ENCODE results near the gene LYPLAL1. TPM values are rescaled to one million over a fixed set of nuclear protein-coding genes. Genes with fewer than 3 reads are reported as not detected.

LYPLAL1 gene
- polyA plus RNA-seq, 1 donor (not counting 4 experiments of a cell fraction or from before 2014, with no cell fraction given), result 41.1 TPM

- Histone ChIP-seq H4K20me1 (ENCODE audit: control insufficient read depth, extremely low read depth, insufficient read depth, low read length) (no peaks in the 10 kb centered on the region), H3K36me3 (ENCODE audit: control insufficient read depth in 2 of 2, extremely low read depth in 1 of 2, insufficient read depth in 2 of 2, low read length in 2 of 2) (peaks cover 0 to 4% of the 10 kb centered on the region in 2 experiments), H3K9me3 (ENCODE audit: control insufficient read depth, low read depth, low read length) (no peaks in the 10 kb centered on the region), H2AFZ (ENCODE audit: control insufficient read depth, low read length) (no peak overlapping the region), H3K4me3 (ENCODE audit: control insufficient read depth in 2 of 3, extremely low read depth in 1 of 3, insufficient read depth in 2 of 3, low read depth in 1 of 3, low read length in 3 of 3) (no peak overlapping the region), H3K27me3 (ENCODE audit: control insufficient read depth, extremely low read depth, insufficient read depth, low read length) (no peaks in the 10 kb centered on the region), H3K9me1 (ENCODE audit: control insufficient read depth, extremely low read depth, insufficient read depth, low read length) (no peaks in the 10 kb centered on the region), H3K4me1 (ENCODE audit: control insufficient read depth, extremely low read depth, insufficient read depth, low read length) (no peaks in the 10 kb centered on the region), H3K9ac (ENCODE audit: control insufficient read depth, extremely low read depth, insufficient read depth, low read length) (no peak overlapping the region), H3K4me2 (ENCODE audit: control insufficient read depth, extremely low read depth, insufficient read depth, low read depth, low read length) (no peak overlapping the region), H3K27ac (ENCODE audit: control insufficient read depth, insufficient read depth, low read length) (no peak overlapping the region), H3K79me2 (ENCODE audit: control insufficient read depth, insufficient read depth, low read length) (peaks cover 14% of the 10 kb centered on the region)
- TF ChIP-seq EZH2 (IDR thresholded peaks at IDR 0.05; ENCODE audit: low read length) (no peak), CTCF (optimal IDR thresholded peaks at IDR 0.05 in 1 of 3, IDR thresholded peaks at IDR 0.05 in 1 of 3, conservative IDR thresholded peaks at IDR 0.05 in 1 of 3; ENCODE audit: extremely low read depth in 1 of 3, insufficient read depth in 2 of 3, low read length in 3 of 3) (no peak)
- FAIRE-seq, result no peak
- dilution Hi-C loops (cut with MboI; ENCODE audit: extremely low pct_ligation_motif_present, low sequenced_read_pairs), result no loop called here
- DNase-seq (ENCODE audit: low read depth, low spot score), result no peak
Measured at GRCh38 chr1:219188331-219188803, 14.7 kb downstream of the LYPLAL1 start.

- dilution Hi-C loops (cut with MboI; ENCODE audit: extremely low pct_ligation_motif_present, low sequenced_read_pairs), result no loop called here
- H3K4me3 ChIP-seq (ENCODE audit: control insufficient read depth in 2 of 3, extremely low read depth in 1 of 3, insufficient read depth in 2 of 3, low read depth in 1 of 3, low read length in 3 of 3), result no peak overlapping the region
Measured at GRCh38 chr1:219189021-219189824, 15.5 kb downstream of the LYPLAL1 start.

More at GRCh38 chr1:219189021-219189824, 15.5 kb downstream of the LYPLAL1 start:
- TF ChIP-seq EZH2 (IDR thresholded peaks at IDR 0.05; ENCODE audit: low read length) (no peak), CTCF (optimal IDR thresholded peaks at IDR 0.05 in 1 of 3, IDR thresholded peaks at IDR 0.05 in 1 of 3, conservative IDR thresholded peaks at IDR 0.05 in 1 of 3; ENCODE audit: extremely low read depth in 1 of 3, insufficient read depth in 2 of 3, low read length in 3 of 3) (no peak)
- Histone ChIP-seq H4K20me1 (ENCODE audit: control insufficient read depth, extremely low read depth, insufficient read depth, low read length) (no peaks in the 10 kb centered on the region), H3K4me1 (ENCODE audit: control insufficient read depth, extremely low read depth, insufficient read depth, low read length) (no peaks in the 10 kb centered on the region), H3K4me2 (ENCODE audit: control insufficient read depth, extremely low read depth, insufficient read depth, low read depth, low read length) (no peak overlapping the region), H3K9me1 (ENCODE audit: control insufficient read depth, extremely low read depth, insufficient read depth, low read length) (no peaks in the 10 kb centered on the region), H3K79me2 (ENCODE audit: control insufficient read depth, insufficient read depth, low read length) (peaks cover 13% of the 10 kb centered on the region), H3K9me3 (ENCODE audit: control insufficient read depth, low read depth, low read length) (no peaks in the 10 kb centered on the region), H2AFZ (ENCODE audit: control insufficient read depth, low read length) (no peak overlapping the region), H3K36me3 (ENCODE audit: control insufficient read depth in 2 of 2, extremely low read depth in 1 of 2, insufficient read depth in 2 of 2, low read length in 2 of 2) (peaks cover 0 to 4% of the 10 kb centered on the region in 2 experiments), H3K27me3 (ENCODE audit: control insufficient read depth, extremely low read depth, insufficient read depth, low read length) (no peaks in the 10 kb centered on the region), H3K9ac (ENCODE audit: control insufficient read depth, extremely low read depth, insufficient read depth, low read length) (no peak overlapping the region), H3K27ac (ENCODE audit: control insufficient read depth, insufficient read depth, low read length) (no peak overlapping the region)
- FAIRE-seq (no peak), DNase-seq (ENCODE audit: low read depth, low spot score) (no peak)
